ENCODE measurements around the gene KIF7.
A peak's percentile ranks its signal among the peaks of the same experiment; 100 is the strongest.

KIF7 gene

GRCh38 chr15:89649013-89649625 lies 6.1 kb downstream of the KIF7 start:
- no peak for DNase-seq (ENCODE audit: low read depth in 3 of 3)

GRCh38 chr15:89648106-89649012 lies 6.9 kb downstream of the KIF7 start:
- no peak for DNase-seq (ENCODE audit: low read depth in 3 of 3)

GRCh38 chr15:89647191-89647851 lies 7.9 kb downstream of the KIF7 start:
- DNase-seq (ENCODE audit: low read depth in 3 of 3): peak; percentile 49 to 70 (median 60)

GRCh38 chr15:89646416-89647141 lies 8.7 kb downstream of the KIF7 start:
- no peak for DNase-seq (ENCODE audit: low read depth in 3 of 3)

- DNase-seq (ENCODE audit: low read depth in 3 of 3): no peak
These were observed 9.6 kb downstream of the KIF7 start for GRCh38 chr15:89645680-89646079.

GRCh38 chr15:89642106-89642505 lies 13.2 kb downstream of the KIF7 start:
- DNase-seq (ENCODE audit: low read depth in 3 of 3): no peak

GRCh38 chr15:89641053-89641452 lies 14.2 kb downstream of the KIF7 start:
- no peak for DNase-seq (ENCODE audit: low read depth in 3 of 3)

- no peak for DNase-seq (ENCODE audit: low read depth in 3 of 3)
These were observed 15.0 kb downstream of the KIF7 start for GRCh38 chr15:89640245-89640644.

- no peak for DNase-seq (ENCODE audit: low read depth in 3 of 3)
These were observed 21.7 kb downstream of the KIF7 start for GRCh38 chr15:89633585-89633984.

GRCh38 chr15:89632563-89633430 lies 22.5 kb downstream of the KIF7 start:
- no peak for DNase-seq (ENCODE audit: low read depth in 3 of 3)

GRCh38 chr15:89631902-89632264 lies 23.4 kb downstream of the KIF7 start:
- no peak for DNase-seq (ENCODE audit: low read depth in 3 of 3)

- no peak for DNase-seq (ENCODE audit: low read depth in 3 of 3)
These were observed 24.0 kb downstream of the KIF7 start for GRCh38 chr15:89630974-89631901.

- no peak for DNase-seq (ENCODE audit: low read depth in 3 of 3)
These were observed 25.0 kb downstream of the KIF7 start for GRCh38 chr15:89630260-89630659.

GRCh38 chr15:89629829-89630228 lies 25.4 kb downstream of the KIF7 start:
- DNase-seq (ENCODE audit: low read depth in 3 of 3): no peak

GRCh38 chr15:89628806-89629715 lies 26.2 kb downstream of the KIF7 start:
- no peak for DNase-seq (ENCODE audit: low read depth in 3 of 3)

GRCh38 chr15:89628301-89628700 lies 27.0 kb downstream of the KIF7 start:
- DNase-seq (ENCODE audit: low read depth in 3 of 3): no peak

GRCh38 chr15:89627256-89627970 lies 27.9 kb downstream of the KIF7 start:
- DNase-seq (ENCODE audit: low read depth in 3 of 3): no peak

GRCh38 chr15:89625716-89626115 lies 29.6 kb downstream of the KIF7 start:
- DNase-seq (ENCODE audit: low read depth in 3 of 3): no peak

Measured in stimulated activated CD4-positive, alpha-beta T cell treated with anti-CD3 and anti-CD28 coated beads, TNF-alpha, amount 100 ng/mL, for 48 hours (primary cell).